GM18868 (cell line): ENCODE measurements around the gene NRXN2.

Experiments used
- ATAC-seq: cut with Tn5 transposase; IDR thresholded peaks from one replicate; pipeline ENCODE4 v1.9.1; 2021; ENCODE audit warnings: mild to moderate bottlenecking, moderate library complexity; ENCODE audit not compliant: unreplicated experiment

The NRXN2 gene

DNA sequence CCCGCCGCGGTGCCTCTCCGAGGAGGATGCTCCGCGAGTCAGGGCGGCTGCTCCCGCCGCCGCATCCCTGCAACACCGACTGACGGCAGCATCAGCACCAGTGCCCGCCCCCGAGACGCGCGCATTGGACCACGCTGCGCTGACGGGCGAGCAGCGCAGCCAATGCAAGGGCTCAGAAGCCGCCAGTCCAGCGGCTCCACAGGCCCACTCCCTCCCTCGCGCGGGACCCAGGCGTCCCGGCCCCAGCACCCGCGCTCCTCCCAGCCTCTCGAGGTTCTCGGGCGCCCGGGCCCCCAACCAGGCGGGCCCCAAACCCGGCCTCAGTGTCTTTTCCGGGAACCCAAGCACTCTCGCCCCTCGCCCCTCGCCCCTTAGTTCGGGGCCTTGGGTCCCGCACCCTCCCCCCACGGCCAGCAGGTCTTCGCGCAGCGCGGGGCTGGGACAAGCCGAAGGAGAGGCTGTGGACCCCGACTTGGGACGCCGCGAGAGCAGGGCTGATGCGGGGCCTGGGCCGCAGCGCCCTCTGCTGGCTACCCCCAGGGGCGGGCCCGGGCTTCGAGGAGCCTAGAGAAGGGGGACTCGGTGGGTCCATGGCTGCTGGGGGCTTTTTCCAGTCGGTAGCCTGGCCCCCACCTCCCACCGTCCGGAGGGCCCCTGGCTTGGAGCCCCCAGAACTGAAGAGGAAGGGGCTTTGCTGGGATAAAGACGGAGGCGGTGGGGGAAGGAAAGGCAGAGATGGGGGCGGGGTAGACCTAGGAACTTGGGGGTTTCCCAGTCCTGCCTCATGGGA lies at the start of gene NRXN2:
NRXN2 (minus strand) TSS at position 81 of the 790 bp plus-strand sequence. CDS start 9,498 bp downstream, outside the sequence.
- ATAC-seq = peak; percentile 83

DNA sequence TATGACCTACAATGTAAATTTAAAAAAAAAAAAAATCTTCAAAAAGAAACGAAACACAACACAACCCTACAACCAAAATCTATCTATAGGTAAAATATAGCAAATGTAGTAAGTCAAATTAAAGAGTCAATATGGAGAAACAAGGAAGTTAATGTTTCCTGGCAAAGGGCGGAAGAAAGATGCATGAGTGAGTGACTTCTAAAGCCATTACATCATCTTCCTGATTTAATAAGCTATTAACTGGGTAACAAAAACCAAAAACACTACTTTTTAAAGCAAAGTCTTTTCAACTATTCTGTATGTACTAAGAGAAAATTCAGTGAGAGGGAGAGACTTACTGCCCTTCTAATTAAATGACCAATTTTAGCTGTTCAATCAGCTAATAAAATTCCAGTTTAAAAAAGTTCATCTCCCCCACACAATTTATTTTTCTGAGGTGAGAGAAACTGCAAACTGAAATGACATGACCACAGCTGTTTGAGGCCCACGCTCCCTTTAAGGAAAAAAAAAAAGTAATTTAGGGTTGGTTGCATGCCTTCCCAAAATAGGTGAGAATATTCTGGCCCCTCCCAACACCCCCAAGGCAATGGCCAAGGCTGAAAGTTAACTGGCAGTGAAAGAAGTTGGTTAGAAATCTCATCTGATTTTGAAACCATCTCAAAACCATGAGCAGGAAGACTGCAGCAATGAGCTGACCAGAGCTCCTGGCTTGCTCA lies 49.5 kb upstream of the NRXN2 start:
- ATAC-seq = no peak

DNA sequence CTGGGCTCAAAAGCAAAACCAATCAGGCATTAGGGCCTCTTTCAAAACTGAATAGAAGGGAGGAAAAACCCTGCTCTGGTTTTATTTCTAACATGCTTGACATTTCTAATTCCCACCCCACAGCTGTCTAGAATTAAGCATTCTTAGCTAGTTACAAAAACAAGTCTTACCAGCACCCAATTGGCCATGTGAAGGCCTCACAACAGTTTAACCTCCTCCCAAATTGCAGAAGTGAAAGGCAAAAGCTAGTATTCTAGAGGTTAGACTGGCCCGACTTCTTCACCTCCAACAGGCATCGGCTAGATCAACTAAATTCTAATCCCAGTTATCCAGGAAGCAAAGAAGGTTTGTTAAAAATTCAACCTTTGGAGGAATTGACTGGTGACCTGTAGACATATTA lies 48.9 kb upstream of the NRXN2 start:
- ATAC-seq = no peak

DNA sequence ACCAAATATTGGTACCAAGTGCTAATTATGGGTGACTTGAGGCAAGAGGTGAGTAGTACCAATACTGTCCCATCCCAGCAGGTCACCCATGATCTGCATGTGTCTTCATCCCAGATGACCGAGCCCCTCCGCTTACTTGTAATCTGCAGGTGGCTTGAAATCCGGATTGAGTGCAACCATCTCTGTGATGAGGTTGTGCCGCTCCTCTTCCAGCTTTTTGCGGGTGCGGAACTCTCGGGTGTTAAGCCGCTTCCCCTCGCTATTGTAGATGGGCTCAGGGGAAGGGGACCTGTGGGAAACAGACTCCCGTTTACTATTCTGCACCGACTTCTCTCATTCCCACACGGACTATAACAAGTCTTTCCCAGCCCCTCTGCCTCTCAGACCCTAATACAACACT lies 47.1 kb upstream of the NRXN2 start:
- no peak for ATAC-seq

DNA sequence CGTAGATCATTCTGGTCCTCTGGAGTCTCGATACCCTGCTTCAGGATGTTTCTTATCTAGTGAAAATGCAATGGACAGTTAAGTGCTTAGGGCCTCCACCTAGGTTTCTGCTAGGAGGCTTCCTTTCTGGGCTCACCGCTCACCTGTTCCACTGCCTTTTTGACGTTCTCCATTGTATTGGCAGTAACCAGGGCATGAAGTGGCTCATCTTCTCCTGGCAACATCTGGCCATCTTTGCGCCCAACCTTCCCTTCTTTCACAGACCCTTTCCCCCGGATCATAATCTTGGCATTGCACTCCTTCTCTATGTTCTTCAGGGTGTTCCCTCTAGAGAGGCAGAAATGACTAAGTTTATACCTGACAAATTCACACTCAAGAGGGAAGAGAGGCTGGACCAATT lies 46.3 kb upstream of the NRXN2 start:
- no peak for ATAC-seq

DNA sequence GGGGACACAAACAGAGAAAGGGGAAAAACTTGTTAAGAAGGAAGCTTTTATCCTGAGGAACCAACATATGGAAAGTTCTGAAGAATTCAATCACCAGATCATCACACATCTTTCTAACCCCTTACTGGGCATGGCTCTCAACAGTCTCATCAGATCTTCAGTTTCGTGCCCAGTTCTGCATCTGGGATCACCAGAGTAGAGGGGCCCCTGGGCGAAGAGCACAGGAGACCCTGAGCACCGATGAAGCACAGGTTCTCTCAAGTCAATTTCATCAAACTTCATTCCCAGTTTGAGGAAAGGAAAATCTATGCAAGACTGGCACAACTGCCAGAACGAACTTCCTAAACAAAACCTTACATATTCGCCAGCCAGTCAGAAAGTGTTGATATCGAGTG lies 45.3 kb upstream of the NRXN2 start:
- ATAC-seq = no peak

DNA sequence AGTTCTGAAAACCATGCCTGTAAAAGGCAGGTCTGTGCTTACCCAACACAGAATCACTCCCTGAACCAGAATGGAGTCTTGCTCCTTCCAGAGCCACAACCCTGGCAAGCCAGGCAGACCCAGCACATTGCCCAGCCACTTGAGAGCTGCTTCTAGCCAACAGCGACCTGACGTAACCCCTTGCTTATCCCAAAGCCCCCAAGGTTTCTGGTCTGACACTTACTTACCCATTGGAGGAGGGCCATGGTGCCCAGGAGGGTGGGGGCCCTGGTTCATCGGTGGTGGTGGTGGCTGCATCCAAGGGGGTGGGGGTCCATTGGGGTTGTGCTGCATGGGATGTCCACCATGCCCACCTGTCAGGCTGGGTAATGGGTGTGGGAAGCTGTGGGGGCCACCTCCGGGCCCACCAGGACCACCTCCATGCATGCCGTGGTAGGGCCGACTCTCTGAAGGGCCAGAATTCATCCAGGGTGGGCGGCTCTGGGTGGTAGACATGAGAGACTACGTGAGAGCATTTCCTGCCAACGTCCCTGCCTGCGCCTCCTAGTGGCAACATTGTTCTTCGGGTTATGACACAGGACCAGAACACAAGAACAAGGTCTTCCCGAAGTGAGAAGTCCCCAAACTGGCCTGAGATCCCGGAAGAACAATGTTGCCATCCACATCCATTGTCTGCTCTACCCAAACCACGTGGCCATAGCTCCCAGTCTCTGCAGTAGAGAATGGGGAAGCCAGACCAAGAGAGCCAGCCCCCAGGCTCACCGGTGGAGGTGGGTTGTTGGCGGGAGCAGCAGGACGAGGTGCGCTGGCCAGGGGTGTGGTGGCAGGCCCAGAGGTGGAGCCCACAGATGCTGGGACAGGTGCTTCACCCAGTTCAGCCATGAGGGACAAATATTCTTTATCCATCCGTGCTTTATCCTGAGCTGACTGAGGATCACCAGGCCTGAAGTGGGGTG lies 44.6 kb upstream of the NRXN2 start:
- ATAC-seq = no peak

DNA sequence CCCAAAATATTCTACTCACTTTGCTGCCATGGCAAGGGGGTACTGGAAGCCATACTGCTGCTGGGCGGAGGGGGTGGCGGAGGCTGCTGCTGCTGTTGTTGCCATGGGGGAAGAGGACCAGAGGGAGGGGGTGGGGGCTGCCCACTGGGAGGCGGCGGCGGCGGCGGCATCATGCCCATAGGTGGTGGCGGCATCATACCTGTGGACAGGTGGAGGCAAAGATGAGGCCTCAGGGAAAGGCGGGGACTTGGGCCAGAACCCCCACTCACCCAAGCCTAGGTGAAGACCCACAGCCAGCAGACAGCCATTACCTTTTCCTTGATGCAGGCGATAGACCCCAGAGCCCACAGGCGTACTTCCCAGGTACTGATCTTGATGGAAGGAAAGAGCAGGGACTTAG lies 43.9 kb upstream of the NRXN2 start:
- ATAC-seq = no peak

DNA sequence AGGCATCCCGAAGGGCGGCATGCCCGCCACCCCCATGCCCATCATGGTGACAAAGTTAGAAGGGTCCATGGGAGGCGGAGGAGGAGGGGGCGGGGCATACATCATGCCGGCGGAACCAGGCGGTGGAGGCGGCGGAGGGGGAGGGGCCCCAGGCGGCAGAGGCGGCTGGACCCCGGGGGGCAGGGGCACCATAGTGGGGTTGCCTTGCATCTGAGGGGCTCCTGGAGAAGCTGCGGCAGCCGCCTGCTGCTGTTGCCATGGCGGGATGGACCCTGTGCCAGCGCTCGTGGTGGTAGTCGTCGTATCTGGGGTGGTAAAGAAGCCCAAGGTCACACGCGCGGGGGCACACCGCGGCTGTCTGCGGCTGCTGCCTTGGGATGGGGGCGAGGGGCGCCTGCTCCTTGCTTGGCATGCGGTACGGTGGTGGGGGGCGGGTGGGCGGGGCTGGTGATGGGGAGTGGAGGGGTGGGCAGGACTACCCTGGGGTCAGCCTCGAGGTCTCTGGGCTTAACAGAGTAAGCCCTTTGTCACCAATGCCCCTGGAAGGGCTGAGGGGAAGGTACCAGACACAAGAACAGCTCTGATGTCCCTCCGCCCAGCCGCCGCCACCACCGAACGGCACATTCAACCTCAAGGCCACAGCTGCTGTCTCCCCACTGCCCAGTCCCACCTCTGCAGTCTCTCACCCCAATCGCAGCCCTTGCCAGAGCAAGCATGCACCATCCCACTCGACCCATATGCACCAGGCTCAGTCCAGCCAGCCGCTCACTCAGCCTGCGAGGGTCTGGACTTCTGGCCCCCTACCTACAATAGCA lies 43.1 kb upstream of the NRXN2 start:
- no peak for ATAC-seq

DNA sequence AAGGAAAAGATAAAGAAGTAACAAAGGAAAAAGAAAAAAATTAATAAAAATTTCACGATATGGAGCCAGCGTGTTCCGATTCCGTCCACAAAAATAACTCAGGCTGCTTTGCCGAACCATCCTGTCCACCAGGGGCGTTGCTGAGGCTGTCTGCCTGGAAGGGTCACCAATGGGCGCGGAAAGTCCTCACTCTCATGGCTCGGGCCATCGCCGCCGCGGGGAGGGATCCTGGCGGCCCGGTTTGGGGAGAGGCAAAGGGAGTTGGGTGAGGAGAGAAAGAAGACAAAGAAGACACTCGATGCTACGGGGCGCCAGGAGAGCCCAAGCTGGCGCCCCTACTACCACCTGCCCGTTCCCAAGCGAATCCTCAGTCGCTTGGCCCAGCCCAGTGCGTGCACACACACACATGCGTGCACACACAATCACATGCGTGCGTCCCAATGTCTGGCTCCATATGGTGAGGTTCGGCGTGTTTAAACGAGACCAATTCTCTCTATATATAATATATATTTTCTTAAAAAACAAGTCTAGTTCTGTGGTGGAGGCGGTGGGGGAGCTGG lies 42.4 kb upstream of the NRXN2 start:
- no peak for ATAC-seq

DNA sequence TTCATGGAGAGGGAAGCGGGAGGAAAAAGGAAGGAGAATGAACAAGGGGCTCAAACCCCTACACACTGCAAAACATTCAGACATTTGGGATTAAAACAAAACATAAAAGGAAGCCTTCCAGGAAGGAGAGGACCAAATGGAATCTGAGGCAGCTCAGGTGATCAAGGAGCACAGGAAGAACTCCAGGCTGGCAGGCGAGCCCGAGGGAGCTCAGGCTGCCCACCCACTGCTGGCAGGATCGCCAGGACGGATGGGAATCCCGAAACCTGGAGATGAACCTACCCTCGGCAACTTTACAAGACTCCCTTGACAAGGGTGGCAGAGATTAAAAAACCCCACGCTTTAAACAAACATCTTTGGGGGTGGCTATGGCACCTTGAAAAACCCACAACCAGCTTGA lies 41.8 kb upstream of the NRXN2 start:
- ATAC-seq = no peak

DNA sequence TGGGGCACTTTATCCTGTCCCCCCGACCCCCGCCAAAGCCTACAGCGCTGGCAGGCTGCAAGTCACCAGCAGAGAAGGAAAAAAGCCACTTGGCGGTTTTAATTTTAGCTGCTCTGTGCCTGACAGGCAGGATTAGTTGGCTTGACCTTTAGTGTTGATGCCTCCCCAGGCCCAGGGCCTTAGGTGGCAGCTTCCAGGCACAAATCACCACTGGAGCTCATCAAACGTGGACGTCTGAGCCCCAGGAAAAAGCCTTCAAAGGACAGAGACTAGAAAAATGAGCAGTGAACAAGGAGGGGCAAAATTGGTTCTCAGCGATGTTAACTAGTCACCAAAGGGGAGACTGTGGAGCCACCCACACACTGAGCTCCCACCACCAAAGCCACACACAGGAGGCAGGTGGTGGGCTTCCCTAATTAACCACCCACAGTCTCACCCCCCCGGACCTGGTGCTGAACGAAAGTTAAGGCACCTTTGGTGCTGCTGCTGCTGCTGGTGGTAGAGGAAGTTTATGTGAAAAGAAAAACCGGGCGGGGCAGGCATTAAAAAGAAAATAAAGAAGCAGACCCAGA lies 41.1 kb upstream of the NRXN2 start:
- no peak for ATAC-seq

DNA sequence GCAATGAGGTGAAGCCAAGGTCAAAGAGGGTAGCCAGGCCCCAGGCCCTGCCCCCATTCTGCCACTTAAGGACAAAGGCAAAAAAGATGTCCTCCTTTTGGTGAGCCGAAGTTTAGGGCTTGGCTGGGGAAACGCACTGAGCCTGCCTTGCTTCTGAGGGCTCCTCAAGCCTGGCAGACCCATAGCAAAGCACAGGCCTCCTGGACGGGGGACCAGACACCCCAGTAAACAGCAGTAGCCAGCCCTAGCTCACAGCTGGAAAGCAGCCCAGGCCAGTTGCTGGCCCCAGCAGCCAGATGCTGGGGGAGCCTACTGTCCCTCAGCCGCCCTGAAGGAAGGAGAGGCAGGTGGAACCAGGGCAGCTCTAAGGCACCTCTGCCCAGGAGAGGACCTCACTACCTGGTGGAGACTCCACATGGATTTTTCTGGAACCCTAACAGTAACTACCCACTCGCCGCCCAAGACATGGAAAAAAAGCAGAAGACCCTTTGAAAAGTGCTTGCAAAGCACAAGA lies 40.6 kb upstream of the NRXN2 start:
- ATAC-seq = no peak

DNA sequence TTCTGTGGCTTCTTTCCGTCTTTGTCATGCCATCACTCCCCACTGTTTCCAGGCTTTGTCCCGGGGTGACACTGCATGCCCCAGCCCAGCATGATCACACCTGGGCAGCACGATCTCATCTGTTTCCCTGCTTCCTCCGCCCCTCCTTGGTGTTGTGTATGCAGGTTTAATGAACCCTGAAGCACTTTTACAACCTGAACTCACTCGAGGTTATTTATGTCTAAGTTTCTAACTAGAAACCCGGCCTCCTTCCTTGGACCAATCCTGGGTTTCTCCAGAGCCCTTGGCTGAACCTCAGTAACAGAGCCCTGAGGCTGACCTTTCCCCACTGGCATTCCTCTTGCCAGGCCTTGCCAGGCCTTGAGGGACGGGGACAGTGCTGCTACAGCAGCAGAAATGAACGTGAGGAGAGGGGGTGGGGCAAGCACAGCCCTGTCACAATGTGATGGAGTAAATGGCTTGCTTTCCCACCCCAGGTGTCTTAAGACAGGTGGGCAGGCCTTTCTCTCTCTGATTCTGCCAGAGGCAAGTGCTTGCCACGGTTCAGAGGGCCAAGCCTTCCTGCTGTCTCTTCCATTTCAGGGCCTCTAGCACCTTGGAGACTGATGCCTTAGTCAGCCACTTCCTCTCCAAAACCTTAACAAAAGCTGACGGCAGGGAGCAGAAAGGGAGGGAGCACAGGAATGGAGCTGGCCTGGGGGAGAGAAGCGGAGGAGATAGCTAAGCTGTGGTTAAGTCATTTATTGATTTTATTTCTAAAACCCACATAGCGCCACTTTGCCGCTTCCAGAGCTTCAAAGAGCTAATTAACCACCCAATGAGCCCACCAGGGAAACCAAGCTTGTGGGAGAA lies 39.9 kb upstream of the NRXN2 start:
- no peak for ATAC-seq

DNA sequence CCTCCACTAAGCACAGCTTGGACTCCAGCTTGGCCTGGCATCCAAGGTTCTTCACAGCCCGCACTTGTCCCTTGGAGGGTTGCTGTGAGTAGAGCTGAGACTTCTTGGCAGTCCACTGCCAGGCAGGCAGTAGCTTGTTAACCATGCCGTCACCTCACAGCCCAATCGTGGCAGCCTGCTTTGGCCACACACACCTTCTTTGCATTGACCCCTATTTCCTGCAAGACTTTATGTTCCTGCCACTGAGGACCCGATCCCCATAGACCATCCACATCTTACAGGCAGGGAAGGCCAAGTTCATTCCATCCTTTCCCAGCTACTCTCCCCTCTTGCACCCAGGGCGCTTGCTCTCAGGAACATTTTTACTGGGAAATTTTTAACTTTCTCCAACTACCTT lies 39.3 kb upstream of the NRXN2 start:
- ATAC-seq = no peak

DNA sequence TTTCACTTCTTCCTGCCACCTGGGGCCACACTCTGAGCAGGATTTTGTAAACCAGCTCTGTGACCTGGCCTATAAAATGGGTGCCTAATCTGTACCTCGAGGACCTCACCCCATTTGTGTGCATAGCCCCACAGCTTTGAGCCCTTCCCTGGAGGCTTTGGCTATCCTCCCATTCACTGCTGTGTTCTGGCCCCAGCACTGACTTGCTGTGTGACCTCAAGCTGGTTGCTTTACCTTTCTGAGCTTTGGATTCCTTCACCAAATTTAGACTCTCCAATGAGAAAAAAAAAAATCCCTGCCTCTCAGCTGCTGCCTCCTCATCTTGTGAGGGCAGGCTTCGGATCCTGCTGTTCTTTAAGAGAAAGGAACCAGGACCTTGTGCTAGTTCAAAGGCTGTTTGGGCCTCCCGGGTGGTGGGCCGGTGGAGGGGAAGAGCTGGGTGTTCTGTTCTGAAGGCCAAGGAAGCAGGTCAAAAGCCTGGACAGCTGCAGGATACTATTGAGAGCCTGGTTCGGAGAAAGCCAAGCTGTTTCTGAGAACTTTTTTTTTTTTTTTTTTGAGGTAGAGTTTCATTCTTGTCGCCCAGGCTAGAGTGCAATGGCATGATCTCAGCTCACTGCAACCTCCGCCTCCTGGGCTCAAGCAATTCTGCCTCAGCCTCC lies 37.9 kb upstream of the NRXN2 start:
- no peak for ATAC-seq

DNA sequence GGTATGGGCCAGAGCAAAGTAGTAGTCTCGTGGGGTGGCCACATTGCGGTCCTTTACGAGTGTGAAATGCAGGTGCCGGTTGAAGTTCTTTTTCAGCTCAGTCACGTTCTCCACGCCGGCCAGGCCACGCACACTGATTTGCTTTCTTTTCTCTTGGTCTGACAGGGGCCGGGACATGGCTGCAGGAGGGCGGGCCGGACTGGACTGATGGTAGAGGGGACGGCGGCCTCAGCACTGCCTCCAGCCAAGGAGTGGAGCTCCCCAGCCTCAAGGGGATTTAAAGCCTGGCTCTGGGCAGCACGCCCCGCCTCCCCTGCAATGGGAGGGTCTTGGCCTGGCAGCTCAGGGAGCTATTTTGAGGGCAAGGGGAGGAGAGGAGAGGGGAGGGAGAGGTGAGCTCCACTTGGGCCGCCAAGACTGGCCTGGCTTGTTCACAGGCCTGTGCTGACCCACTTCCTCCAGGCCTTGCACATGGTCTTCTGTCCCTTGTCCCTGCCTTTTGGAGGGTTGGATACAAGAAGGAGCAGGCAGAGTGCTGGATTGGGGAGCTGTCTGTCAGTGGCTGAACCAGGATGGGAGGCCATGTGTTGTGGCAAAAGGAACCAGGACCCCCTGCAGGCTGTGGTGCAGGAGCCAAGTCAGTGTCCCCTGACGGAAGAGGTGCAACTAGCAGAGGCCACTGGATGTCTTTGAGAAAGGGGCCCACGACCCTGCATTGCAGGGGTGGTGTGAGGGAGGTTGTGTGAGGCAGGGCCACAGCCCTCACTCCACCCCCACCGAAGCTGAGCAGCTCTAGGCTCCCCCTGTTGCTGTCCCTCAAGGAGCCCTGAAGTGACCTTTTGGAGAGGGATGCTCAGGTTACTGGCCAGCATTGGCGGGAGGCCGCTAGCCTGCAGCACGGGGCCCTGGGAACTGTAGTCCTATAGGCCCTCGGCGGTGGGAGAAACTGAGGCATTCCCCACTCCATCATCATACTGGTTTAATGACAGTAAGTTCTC lies 37.0 kb upstream of the NRXN2 start, which contains the start of gene PYGM:
PYGM (minus strand) TSS at position 253 of the 998 bp plus-strand sequence; CDS start at position 177, 76 bp downstream.
- ATAC-seq = no peak
